ENCODE measurements around the gene MID1.

The MID1 gene

GRCh38 chrX:10399043-10399741, 221.2 kb downstream of the MID1 start:
- intact Hi-C loops (cut with DNase I; ENCODE audit: low total_unique reads): no loop called here
- Histone ChIP-seq H3K4me1 (no peaks in the 10 kb centered on the region), H3K4me3 (no peak overlapping the region), H3K36me3 (no peaks in the 10 kb centered on the region), H3K9me3 (no peaks in the 10 kb centered on the region), H3K27me3 (no peaks in the 10 kb centered on the region), H3K27ac (no peak overlapping the region)
- no peak for TF ChIP-seq CTCF (IDR thresholded peaks at IDR 0.05)
- DNase-seq: no peak

- Histone ChIP-seq H3K27ac (no peak overlapping the region), H3K4me1 (no peaks in the 10 kb centered on the region), H3K4me3 (no peak overlapping the region), H3K9me3 (no peaks in the 10 kb centered on the region), H3K36me3 (no peaks in the 10 kb centered on the region), H3K27me3 (no peaks in the 10 kb centered on the region)
- TF ChIP-seq CTCF (IDR thresholded peaks at IDR 0.05): no peak
- no peak for DNase-seq
- intact Hi-C loops (cut with DNase I; ENCODE audit: low total_unique reads): no loop called here
Observed at GRCh38 chrX:10398215-10398614, 222.2 kb downstream of the MID1 start.

- intact Hi-C loops (cut with DNase I; ENCODE audit: low total_unique reads): no loop called here
- H3K4me1 ChIP-seq: no peaks in the 10 kb centered on the region
- no peak for DNase-seq
- no peak for TF ChIP-seq CTCF (IDR thresholded peaks at IDR 0.05)
- H3K27me3 ChIP-seq: no peaks in the 10 kb centered on the region
- no peak overlapping the region for H3K4me3 ChIP-seq
- no peak overlapping the region for H3K27ac ChIP-seq
- H3K9me3 ChIP-seq: no peaks in the 10 kb centered on the region
- no peaks in the 10 kb centered on the region for H3K36me3 ChIP-seq
Observed at GRCh38 chrX:10397349-10397748, 223.0 kb downstream of the MID1 start.

- intact Hi-C loops (cut with DNase I; ENCODE audit: low total_unique reads): no loop called here
- H3K27me3 ChIP-seq: no peaks in the 10 kb centered on the region
Observed at GRCh38 chrX:10395643-10396042, 224.7 kb downstream of the MID1 start.

More at GRCh38 chrX:10395643-10396042, 224.7 kb downstream of the MID1 start:
- no peak overlapping the region for H3K27ac ChIP-seq
- no peak for TF ChIP-seq CTCF (IDR thresholded peaks at IDR 0.05)
- H3K9me3 ChIP-seq: no peaks in the 10 kb centered on the region
- H3K4me1 ChIP-seq: no peaks in the 10 kb centered on the region
- no peak for DNase-seq
- no peak overlapping the region for H3K4me3 ChIP-seq
- no peaks in the 10 kb centered on the region for H3K36me3 ChIP-seq
